DMS153 treated with DMSO at 0.1 percent for 48 hours (cell line): ENCODE results near the gene MYOF.
"Not testable (repeated sequence)": the region's sequence is repeated elsewhere in the genome, so short reads cannot be mapped to it uniquely, and the experiment has no call there.

Experiments used
- DNase-seq: peaks from one replicate; lab custom pipeline; 2025; ENCODE audit not compliant: unreplicated experiment; lab: John Stamatoyannopoulos, UW

MYOF gene

GRCh38 chr10:93299606-93300287, 182.4 kb downstream of the MYOF start:
- no peak for DNase-seq

GRCh38 chr10:93299195-93299594, 182.9 kb downstream of the MYOF start:
- DNase-seq, result no peak

- DNase-seq, result no peak
Observed at GRCh38 chr10:93296151-93296550, 186.0 kb downstream of the MYOF start.

- DNase-seq, result no peak
Observed at GRCh38 chr10:93293999-93294398, 188.1 kb downstream of the MYOF start.

- no peak for DNase-seq
Observed at GRCh38 chr10:93290661-93291354, 191.3 kb downstream of the MYOF start.

GRCh38 chr10:93288679-93289634, 193.2 kb downstream of the MYOF start:
- peak; percentile 36 for DNase-seq

GRCh38 chr10:93287775-93288174, 194.4 kb downstream of the MYOF start:
- no peak for DNase-seq

GRCh38 chr10:93284246-93284645, 197.9 kb downstream of the MYOF start:
- not testable (repeated sequence) for DNase-seq

GRCh38 chr10:93281367-93281720, 200.8 kb downstream of the MYOF start:
- DNase-seq, result no peak

- DNase-seq, result no peak
Observed at GRCh38 chr10:93280699-93281366, 201.3 kb downstream of the MYOF start.

- no peak for DNase-seq
Observed at GRCh38 chr10:93280121-93280698, 201.9 kb downstream of the MYOF start.

GRCh38 chr10:93277360-93277759, 204.8 kb downstream of the MYOF start:
- no peak for DNase-seq

- no peak for DNase-seq
Observed at GRCh38 chr10:93274419-93274818, 207.7 kb downstream of the MYOF start.

GRCh38 chr10:93272884-93273675, 209.1 kb downstream of the MYOF start:
- DNase-seq, result no peak

GRCh38 chr10:93271347-93271746, 210.8 kb downstream of the MYOF start:
- DNase-seq, result no peak

- no peak for DNase-seq
Observed at GRCh38 chr10:93269281-93269680, 212.9 kb downstream of the MYOF start.

- DNase-seq, result no peak
Observed at GRCh38 chr10:93268021-93268420, 214.1 kb downstream of the MYOF start.

GRCh38 chr10:93267521-93267920, 214.6 kb downstream of the MYOF start:
- DNase-seq, result no peak

- DNase-seq, result no peak
Observed at GRCh38 chr10:93266858-93267257, 215.3 kb downstream of the MYOF start.
